Suppressor macrophage treated with lipopolysaccharide for 4 hours (primary cell): ENCODE data around the gene COA3.
A peak's percentile ranks its signal among the peaks of the same experiment; 100 is the strongest.

Experiments
- DNase-seq: peaks from one replicate; pipeline ENCODE4 v3.0.0-alpha.2; 2020

The COA3 gene, protein sequence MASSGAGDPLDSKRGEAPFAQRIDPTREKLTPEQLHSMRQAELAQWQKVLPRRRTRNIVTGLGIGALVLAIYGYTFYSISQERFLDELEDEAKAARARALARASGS

DNA sequence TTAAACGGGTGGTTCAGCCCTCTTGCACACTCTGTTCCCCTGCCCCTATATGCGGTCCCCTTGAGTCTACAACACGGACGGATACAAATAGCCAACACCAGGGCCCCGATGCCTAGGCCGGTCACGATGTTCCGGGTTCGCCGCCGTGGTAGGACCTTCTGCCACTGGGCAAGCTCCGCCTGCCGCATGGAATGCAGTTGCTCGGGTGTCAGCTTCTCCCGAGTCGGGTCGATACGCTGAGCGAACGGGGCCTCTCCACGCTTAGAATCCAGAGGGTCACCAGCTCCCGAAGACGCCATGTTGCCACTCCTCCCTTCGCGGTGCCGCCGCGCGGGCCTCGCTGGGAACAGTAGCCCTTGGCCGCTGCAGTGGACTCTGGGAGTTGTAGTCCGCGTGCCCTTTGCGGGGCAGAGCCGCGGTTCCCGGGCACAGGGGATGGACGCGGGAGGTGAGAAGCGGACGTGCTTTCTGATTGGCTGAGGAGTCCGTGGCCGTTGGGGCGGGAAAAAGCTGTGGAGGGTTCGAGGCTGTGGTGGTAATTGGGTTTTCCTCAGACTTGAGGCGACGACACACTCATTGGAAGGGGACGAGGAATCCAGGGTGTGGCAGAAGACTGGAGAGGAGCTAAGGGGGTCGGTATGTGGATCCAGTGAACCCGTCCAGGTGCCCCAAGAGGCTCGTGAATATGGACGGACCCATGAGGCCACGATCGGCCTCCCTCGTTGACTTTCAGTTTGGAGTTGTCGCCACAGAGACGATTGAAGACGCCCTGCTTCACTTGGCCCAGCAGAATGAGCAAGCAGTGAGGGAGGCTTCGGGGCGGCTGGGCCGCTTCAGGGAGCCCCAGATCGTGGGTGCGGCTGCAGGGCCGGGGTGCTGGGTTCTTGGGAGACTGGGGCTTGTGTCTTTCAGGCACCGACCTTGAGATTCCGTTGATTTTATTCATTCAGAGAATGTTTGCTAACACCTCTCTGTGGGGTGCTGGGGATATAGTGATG lies at the start of gene COA3, which contains the start of gene CNTD1:
Gene COA3, minus strand, starts transcription at position 322 of the 998 bp plus-strand sequence. Its CDS starts 23 bp downstream, at position 299.
Gene CNTD1, plus strand, starts transcription at position 479 of the 998 bp plus-strand sequence. Its CDS starts 207 bp downstream, at position 686.
- peak; percentile 85 for DNase-seq

DNA sequence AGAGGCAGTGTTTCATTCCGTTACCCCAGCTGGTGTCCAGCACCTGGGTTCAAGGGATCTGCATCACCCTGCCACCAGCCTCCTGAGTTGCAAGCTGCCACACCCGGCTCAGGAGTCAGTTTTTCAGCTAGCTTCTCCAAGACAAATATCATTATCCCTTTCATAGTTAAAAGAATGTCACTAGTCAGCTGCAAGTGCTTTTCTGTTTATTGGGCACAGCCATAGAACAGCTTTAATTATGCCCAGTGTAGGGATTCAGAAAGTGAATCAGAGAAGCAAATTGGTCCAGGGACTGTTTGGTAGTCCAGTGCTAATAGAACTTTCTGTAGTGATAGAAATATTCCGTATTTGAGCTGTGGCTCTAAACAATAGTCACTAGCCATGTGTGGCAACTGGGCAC lies 49.6 kb upstream of the COA3 start:
- DNase-seq = no peak

DNA sequence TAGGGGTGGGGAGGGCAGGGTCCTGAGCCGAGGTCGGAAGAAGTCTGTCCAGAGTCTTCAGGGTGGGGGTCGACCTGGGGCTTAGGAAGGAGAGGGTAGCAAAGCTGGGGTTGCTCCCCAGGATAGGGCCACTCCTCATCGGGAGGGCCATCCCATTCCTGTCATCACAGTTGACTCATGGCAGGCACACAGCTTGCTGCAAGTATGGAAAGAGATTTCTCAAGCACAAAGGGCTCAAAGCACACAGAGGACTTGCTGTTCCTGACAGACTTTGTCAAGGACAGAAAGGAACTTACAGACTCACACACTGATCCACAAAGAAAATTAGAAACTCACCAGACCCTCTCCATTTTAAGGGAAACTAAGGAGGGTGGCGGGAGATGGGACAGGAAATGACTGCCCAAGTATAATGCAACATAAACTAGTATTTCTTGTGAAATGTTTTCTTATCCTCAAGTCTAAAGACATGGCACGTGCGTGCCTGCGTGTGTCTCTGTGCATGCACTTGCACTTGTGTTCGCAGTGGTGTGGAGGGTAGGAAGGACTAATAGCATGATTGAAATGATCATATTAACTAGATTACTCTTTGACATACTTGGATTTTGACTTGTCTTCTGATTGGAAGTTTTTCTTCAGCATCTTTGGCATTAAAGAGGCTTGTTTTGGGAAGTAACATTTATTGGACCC lies 48.2 kb upstream of the COA3 start:
- DNase-seq = peak; percentile 75

DNA sequence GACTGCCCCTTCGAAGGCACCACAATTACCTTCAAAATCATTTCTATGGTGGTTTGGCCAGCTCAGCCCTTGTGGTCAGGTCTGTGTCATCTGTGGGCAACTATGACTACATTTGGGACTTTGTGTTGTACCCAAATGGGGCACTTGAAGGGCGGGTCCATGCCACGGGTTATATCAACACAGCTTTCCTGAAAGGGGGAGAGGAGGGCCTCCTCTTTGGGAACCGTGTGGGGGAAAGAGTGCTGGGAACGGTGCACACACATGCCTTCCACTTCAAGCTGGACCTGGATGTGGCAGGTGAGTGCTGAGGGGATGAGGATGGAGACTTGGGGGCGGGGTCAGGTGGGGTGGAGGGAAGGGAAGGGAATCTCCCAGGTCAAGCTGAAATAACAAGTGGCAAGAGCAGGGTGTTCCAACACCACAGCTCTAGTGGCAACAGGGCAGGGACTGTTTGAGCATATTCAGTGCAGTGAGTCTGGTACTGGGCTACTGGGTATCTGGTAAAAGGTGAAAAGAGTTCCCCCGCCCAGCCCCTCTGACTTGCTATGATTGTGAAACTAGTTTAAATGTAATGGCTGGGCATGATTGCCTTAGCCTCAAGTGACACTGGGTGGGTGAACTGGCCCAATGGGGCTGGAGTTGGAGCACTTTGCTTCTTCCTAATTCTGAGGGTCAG lies 47.6 kb upstream of the COA3 start:
- DNase-seq = peak; percentile 74

DNA sequence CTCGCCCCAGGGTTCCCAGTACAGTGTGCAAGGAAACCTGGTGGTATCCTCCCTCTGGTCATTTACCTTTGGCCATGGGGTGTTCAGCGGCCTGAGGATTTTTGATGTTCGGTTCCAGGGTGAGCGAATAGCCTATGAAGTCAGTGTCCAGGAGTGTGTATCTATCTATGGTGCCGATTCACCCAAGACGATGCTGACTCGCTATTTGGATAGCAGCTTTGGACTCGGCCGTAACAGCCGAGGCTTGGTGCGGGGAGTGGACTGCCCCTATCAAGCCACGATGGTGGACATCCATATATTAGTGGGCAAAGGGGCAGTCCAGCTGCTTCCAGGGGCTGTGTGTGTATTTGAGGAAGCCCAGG lies 47.0 kb upstream of the COA3 start:
- DNase-seq = no peak

DNA sequence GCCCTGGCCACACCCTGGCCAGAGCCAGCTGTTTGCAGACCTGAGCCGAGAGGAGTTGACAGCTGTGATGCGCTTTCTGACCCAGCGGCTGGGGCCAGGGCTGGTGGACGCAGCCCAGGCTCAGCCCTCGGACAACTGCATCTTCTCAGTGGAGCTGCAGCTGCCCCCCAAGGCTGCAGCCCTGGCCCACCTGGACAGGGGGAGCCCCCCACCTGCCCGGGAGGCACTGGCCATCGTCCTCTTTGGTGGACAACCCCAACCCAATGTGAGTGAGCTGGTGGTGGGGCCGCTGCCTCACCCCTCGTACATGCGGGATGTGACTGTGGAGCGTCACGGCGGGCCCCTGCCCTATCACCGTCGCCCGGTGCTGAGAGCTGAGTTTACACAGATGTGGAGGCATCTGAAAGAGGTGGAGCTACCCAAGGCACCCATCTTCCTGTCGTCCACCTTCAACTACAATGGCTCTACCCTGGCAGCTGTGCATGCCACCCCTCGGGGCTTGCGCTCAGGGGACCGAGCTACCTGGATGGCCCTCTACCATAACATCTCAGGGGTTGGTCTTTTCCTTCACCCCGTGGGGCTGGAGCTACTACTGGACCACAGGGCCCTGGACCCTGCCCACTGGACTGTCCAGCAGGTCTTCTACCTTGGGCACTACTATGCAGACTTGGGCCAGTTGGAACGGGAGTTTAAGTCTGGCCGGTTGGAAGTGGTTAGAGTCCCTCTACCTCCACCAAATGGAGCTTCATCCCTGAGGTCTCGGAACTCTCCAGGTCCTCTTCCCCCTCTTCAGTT lies 46.5 kb upstream of the COA3 start:
- DNase-seq = no peak

DNA sequence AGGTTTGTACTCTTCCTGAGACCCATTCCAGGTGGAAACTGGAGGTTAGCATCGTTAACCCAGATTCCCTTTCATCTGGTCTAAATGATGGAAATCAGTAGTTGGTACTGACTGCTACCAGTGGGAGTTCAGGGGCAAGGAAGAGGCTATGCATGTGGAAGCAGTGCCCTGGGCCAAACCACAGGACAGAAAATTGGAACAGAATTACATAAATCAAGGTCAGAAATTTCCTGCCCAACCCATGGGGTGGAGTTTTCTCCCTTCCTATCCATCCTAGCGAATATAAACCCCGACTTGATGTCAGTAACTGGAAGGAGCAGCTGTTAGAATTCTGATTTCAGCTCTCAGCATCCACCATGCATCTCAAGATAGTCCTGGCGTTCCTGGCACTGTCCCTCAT lies 45.8 kb upstream of the COA3 start, which contains the start of gene AOC2:
Gene AOC2, plus strand, starts transcription at position 310 of the 400 bp plus-strand sequence. Its CDS starts 47 bp downstream, at position 357.
- no peak for DNase-seq

DNA sequence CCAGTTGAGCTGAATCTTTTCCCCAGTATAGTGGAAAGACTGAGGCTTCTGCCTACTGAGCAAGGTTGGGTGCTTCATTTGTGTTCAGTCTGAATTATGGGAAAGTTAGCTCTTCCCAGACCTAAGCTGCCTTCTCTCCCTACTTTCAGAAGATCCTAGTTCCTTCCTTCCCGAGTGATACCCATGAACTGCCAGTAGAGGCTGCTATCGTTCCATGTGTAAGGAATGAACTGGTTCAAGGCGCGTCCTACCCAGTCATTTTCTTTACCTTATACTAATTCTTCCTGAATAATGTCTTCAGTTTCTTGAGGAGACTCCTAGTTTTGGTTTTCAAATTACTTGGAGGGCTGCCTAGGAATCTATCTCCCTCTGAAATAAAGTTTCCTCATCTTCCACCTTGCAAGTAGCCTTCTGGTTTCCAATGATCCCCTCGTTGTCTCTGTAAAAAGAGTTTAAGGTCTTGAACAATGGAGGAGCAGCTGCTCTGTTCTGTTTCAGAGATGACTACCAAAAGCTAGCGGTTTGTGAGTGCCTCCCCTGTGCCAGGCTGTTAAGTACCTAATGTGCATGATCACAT lies 44.9 kb upstream of the COA3 start:
- peak; percentile 74 for DNase-seq

DNA sequence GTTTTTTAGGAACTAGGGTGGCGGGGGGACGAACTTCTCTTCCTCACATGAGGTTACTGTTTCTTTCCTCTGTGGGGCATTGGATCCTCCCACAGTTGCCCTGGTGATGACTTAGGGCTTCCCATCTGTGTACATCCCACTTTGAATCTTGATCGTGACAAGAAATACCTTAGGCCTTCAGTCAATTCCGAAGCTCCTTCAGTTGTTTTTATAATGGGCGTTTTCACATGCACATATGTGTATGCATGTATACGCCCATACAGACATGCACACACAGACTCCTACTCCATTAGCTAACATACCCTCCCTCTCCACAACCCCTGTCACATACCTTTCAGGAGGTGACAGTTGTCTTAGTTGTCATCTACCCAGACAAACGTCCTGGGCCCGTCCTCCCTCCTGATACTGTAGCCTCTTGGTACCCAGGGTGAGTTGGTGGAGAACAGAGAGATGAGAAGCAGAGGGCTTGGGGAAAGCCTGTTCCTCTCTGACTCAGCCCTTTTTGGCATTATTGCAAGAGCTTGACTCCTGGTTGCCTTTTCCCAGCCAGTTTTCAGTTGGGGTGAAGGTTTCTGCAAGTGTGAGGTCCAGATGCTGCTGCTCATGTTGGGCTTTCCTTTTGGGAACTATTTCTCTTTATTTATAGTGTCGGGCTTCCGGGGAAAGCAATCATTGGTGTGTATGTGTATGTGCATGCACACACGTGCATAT lies 43.6 kb upstream of the COA3 start:
- DNase-seq = no peak

DNA sequence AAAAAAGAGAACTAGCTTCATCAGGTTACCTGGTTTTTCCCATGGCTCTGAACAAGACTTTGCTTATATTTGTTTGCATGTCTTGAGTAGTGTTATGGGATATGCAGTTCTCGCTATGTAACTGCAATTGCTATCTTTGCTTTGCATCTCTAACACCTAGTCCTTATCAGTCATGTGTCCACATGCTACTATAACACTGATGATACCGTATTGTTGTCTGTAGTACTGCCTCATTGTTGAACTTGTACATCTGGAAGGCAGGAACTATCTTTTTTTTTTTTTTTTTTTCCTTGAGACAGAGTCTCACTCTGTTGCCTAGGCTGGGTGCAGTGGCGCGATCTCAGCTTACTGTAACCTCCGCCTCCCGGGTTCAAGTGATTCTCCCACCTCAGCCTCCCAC lies 37.2 kb upstream of the COA3 start:
- no peak for DNase-seq

DNA sequence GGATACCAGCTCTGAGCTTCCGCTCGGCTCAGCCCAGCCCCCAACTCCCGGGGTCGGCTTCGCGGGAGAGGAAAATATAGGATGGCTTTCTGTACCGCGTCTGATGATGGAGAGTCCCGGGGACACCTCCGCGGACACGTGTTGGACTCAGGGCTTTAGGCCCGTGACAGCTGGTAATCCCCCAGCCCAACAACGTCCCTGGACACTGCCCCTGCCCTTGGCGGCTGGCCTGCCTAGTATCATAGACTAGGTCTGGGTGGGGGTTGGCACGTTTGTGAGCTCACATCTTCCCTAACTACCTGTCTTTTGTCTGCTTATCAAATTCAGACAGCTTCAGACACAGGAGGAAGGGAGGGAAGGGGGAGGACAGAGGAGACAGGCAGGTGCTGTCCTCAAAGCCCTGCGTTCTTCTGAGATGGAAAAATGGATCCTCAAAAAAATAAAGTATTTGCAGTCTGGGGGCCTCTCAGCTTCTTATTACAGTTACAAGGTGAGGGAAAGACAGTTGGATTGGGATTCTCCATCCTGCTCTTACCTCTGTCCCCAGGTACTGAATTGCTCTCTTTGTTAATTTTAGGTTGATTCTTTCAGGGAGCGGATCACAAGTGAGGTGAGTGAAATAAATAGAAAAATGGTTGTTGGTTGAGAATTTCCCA lies 35.4 kb upstream of the COA3 start:
- DNase-seq = no peak

DNA sequence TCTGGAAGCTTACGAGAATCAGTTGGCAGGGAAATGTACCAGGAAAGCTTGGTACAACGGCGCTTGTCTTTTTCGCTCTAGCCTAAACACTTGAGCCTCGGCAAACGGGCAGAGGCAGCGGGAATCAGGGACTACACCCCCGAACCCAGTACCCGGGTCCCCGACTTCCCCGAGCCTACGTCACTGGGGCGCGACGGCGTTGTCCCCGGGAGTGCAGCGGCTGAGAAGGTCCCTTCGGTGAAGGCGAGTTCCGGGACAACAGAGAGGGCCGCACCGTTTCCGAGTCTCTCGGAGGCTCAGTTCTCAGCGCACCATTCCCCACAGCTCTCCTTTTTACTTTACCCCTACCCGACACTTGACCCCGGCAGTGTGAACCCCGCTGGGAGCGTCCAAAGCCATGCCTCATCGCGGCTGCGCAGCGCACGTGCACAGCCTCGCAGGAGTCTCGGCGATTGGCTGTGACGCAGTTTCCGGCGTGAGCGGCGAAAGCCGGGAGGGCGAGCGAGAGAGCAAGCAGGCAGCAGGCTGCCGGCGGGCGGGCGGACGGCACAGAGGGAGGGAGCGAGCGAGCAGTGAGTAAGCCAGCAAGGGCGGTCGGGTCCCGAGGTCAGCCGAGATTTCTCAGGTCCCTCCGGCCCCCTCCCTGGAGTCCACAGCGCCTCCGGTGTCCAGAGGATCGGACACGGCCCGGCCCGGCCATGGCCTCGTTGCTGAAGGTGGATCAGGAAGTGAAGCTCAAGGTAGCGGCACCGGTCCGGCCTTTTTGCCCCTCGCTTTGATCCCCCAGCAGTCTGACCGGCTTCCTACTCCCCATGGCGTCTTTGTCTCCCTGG lies 34.6 kb upstream of the COA3 start, which contains the start of gene PSME3:
Gene PSME3, plus strand, starts transcription at position 464 of the 833 bp plus-strand sequence. Its CDS starts 235 bp downstream, at position 699.
- DNase-seq = peak; percentile 94

DNA sequence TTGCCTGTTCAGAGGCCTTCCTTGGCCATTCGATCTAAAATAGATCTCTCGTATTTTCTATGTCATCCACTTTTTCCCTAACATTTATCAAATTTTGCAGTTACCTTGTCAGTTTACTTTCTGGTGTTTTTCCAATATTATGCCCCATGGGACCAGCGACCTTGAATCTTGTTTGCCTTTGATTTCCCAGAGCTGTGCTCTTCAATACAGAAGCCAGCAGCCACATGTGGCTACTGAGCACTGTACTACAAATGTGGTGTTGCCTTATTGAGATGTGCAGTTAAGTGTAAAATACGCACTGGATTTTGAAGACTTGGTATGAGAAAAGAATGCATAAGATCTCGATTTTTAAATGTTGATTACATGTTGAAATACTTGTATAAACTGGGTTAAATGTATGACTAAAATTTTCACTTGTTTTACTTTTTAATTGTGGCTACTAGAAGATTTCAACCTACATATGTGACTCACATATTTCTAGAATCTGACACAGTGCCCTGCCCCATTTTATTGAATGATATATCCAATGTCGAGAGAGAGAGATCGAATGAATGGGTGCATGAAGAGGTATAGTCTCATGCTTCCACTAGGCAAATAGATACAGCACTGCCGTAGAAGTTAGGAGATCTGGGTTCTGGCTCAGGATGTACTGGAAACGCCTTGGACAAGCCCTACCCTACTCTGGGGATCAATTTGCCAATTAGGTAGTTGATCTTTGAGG lies 33.9 kb upstream of the COA3 start:
- no peak for DNase-seq

DNA sequence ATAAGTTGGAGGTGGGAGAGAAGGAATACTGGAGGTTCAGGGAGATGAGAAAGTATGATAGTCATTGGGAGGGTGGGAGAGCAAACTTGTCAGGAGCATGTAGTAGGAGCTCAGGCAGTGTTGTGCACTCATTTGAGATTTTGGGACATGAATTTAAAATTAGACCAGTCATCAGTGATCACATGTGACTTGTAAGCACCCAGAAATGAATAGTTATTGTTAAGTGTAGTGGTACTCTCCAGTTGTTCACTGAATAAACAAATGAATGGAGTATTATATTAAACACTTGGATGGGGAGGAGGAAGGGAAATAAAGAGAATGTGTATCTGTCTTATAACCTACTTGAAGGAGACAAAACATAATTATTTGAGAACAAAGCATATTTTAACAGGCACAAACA lies 32.5 kb upstream of the COA3 start:
- no peak for DNase-seq

DNA sequence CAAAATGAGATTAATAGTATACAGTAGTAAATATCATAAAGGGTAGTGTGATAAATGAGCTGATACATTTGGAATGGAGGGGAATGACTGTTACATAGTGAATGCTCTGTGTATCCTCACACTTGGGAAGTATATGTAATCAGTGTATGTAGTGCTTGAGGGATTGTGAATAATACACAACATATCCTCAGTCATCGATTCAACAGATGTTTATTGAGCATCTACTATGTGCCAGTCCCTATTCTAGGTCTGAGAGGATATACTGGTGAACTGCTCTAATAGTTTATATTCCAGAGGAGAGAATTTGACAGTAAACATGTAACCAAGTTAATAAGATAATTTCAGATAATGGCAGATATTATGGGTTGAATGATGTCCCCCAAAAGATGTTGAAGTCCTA lies 29.0 kb upstream of the COA3 start:
- DNase-seq = no peak

DNA sequence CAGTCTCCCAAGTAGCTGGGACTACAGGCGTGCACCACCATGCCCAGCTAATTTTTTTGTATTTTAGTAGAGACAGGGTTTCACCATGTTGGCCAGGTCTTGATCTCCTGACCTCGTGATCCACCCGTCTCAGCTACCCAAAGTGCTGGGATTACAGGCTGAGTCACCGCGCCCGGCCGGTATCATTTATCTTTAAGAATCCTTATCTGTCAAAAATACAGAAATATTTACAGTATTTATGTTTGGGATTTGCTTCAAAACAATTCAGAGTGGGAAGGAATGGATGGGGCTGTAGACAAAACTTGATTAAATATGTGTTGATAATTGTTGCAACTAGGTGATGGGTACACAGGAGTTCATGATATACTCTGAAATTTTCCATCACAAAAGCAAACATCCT lies 22.7 kb upstream of the COA3 start:
- no peak for DNase-seq

DNA sequence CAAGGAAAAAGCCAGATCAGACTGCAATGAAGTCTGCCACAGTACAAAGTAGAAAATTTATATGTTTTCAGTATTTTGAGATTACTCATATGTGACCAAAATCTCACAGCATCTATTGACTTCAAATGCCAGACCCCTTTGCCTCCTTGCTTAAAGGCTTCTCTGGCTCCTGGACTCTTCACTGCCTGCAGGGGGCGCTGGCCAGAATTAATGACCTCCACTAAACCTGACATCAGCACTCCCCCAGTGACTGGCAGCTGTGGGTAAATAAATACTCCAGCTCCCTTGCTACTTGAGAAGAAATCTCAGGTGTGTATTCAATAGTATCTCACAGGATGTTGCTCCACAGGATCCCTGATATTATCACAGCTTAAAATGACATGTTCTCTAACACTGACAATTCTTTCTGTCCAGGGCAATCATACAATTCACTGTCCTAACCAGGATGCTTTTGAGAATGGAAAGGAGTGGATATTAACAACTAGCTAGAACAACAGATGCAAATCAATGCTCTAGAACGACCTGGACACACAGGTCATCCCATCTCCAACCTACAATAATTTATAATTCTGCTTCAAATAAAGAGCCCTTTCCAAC lies 21.5 kb upstream of the COA3 start:
- DNase-seq = peak; percentile 85

DNA sequence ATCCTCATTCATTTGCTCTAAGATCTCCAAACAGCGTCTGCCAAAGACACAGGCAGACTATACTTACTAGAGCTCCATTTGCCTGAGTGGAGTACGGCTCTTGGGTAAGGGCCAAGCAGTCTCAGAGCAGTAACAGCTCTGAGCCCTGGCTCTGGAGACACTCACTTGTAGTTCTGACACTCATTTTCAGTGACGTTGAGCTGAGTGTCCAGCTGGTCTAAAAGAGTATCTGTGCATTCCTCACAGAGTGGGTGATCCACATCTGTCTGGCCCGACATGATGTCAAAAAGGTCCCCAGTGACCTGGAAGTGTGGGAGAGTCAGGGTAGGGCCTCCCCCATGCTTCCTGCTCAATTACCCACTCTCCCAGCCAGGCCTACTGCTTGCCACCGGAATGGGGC lies 19.9 kb upstream of the COA3 start:
- no peak for DNase-seq
